ENCODE data around the gene GTPBP3. TPM values are rescaled to one million over a fixed set of nuclear protein-coding genes. Genes with fewer than 3 reads are reported as not detected.
A peak's percentile ranks its signal among the peaks of the same experiment; 100 is the strongest.
"Not testable (repeated sequence)": the region's sequence is repeated elsewhere in the genome, so short reads cannot be mapped to it uniquely, and the experiment has no call there.

GTPBP3 gene
- 27.6 and 31.2 TPM in 2 replicates for total RNA-seq (2014; rRNA removed; shearing (Covaris generic))

DNA sequence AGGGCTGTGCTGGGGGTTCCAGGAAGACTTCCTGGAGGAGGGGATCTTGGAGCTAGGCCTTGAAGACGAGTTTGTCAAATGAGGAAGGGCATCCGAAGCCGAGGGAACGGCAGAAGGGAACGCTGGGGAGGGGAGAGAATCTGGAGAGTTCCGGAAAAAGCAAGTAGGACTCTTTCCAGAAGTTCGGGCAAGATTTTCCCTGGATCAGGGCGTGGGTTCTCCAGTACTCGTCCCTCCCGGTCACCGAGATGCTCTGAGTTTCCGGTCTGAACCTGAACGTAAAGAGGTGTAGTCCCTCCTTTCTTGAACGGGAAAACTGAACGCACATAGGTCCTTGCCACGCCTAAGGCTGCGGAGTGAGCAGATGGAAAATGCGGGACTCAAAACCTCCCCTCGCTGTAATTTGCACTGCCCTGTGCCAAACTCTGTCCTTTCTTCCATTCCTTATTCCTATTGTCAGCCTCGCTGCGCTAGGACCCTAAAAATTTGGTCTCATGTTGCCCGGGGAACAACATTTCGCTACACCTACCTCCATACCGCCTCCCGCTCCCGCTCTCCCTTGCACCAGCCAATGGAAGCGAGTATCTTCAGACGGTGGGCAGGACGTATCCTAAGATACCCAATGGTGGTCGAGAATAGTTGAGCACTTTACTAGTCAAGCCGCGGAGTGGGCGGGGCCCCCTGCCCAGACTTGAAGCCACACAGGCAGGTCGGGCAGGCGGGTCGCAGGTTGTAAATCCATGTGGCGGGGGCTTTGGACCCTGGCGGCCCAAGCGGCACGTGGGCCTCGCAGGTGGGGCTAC, at the start of gene GTPBP3:
Gene GTPBP3, plus strand, starts transcription at position 682 of the 803 bp plus-strand sequence. Its CDS starts 59 bp downstream, at position 741.
- Histone ChIP-seq H3K27ac (peak within 1 kb of the TSS; percentile 47), H3K36me3 (peaks cover 8% of the 10 kb centered on the region; the same call in 1 of the 2 replicates), H3K4me1 (peaks cover 4% of the 10 kb centered on the region; the same call in 1 of the 2 replicates), H3K4me3 (peak within 1 kb of the TSS; percentile 77), H3K9me3 (replicated peaks) (no peaks in the 10 kb centered on the region), H3K27me3 (no peaks in the 10 kb centered on the region)
- DNase-seq, result peak; percentile 99

DNA sequence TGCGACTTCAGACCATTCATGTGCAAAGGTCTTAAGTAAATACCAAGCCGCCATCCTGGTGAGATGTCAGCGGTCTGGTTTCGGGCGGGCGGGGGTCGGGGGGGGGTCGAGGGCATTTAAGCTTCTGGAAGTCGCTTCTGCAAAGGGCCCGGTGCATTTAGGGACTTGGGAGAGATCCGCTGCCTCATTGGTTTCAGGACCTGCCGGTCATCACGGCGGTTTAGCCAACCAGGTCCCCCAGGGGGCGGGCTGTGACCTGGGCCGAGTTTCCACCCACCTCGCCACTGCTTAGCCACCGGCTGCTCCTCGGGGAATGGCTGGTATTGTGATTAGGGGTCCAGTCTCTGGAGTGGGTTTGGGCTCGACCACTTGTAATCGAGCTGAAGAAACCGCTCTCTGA, 47.9 kb upstream of the GTPBP3 start:
- no peak overlapping the region for H3K4me3 ChIP-seq
- peak; percentile 33 to 39 for DNase-seq

DNA sequence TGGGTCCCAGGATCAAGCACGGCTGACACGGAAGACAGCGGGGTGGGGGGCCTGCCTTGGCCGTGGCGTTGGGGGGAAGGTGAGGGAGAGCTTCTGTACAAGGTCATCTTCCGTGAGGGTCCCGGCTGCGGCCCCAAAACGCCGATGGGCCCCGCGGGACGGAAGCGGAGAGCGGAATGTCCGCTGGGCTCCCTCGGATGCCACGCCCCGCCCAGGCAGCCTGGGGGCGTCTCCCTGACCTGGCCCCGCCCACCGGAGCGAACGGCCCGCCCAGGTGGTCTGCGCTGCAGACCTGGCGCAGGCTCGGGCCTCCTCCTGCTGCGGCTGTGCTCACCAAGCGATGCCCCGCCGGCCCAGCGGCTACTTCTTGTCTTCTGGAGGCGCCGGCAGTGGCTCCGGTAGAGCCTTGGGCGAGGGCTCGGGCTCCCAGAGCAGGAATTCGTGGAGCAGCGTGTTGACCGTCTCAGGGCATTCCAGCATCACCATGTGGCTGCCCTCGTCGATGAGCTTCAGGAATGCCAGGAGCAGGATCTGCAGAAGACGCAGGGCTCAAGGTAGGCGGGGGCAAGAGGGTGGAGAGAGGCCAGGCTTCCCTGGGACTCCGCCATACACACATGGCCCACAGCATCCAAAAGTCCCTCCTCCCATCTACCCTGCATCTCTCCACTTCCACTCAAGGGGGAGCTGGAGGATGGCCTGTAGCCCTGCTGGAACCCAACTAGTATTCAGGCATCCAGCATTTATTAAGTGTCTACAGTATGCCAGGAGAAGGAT, 44.9 kb upstream of the GTPBP3 start:
- Histone ChIP-seq H3K9me3 (replicated peaks) (no peaks in the 10 kb centered on the region), H3K4me3 (no peak overlapping the region)

More for the DNA sequence above, 47.9 kb upstream of the GTPBP3 start:
- H3K27me3 ChIP-seq, result no peaks in the 10 kb centered on the region
- no peaks in the 10 kb centered on the region for H3K4me1 ChIP-seq
- H3K27ac ChIP-seq, result no peak overlapping the region
- no peaks in the 10 kb centered on the region; the same call in 1 of the 2 replicates for H3K9me3 ChIP-seq (replicated peaks)
- peaks cover 7% of the 10 kb centered on the region for H3K36me3 ChIP-seq

GRCh38 chr19:17293605-17294004, 43.7 kb upstream of the GTPBP3 start:
- DNase-seq, result no peak
- Histone ChIP-seq H3K36me3 (peaks cover 33% of the 10 kb centered on the region), H3K4me3 (no peak overlapping the region), H3K4me1 (no peaks in the 10 kb centered on the region), H3K27me3 (no peaks in the 10 kb centered on the region), H3K27ac (no peak overlapping the region), H3K9me3 (replicated peaks) (peaks cover 4% of the 10 kb centered on the region; the same call in 1 of the 2 replicates)

More for the DNA sequence above, 44.9 kb upstream of the GTPBP3 start:
- DNase-seq, result peak; percentile 31 to 55
- H3K27me3 ChIP-seq, result no peaks in the 10 kb centered on the region
- peaks cover 25% of the 10 kb centered on the region for H3K36me3 ChIP-seq
- no peaks in the 10 kb centered on the region for H3K4me1 ChIP-seq
- H3K27ac ChIP-seq, result no peak overlapping the region

DNA sequence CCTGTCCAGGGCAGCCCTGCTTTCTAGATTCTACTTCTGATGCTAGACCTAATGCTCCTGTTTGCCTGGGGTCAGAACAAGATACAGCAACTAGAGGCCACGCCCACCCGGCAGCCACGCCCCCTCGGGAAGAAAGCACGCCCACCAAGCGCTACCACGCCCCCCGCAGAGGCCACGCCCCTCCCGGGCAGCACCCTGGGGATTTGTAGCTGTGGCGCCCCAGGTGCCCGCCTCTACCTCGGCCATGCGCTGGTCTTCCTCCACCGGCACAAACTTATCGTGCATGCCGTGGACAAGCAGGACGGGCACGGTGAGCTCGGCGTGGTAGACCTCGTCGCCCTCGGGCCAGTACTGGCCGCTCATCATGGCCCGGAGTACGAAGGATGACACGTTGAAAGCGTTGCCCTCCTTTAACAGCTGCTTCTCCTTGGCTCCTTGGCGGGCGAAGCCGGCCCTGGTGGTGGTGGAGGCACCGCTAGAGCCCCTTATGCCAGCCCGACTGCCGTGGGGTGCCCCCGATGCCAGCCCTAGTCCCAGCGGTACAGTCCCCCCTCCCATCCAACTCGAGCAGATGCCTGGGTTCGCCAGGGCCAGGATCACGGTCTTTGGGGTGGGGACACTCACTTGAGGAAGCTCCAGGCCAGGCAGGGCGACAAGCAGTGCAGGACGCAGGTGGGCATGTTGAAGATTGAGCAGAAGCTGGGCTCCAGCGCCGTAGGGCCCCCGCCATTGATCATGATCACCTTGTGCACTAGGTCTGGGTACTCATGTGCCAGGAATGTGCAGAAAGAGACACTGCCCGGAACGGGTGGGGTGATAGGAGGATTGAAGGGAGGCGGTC, 43.1 kb upstream of the GTPBP3 start:
- H3K4me1 ChIP-seq, result no peaks in the 10 kb centered on the region
- H3K9me3 ChIP-seq (replicated peaks), result peaks cover 4% of the 10 kb centered on the region; the same call in 1 of the 2 replicates
- H3K36me3 ChIP-seq, result peaks cover 33% of the 10 kb centered on the region
- no peak overlapping the region for H3K27ac ChIP-seq
- peak; percentile 48 to 60 for DNase-seq
- H3K27me3 ChIP-seq, result no peaks in the 10 kb centered on the region
- no peak overlapping the region for H3K4me3 ChIP-seq

GRCh38 chr19:17295551-17295950, 41.8 kb upstream of the GTPBP3 start:
- H3K27ac ChIP-seq; H3K9me3 ChIP-seq (replicated peaks); H3K4me3 ChIP-seq; H3K4me1 ChIP-seq; H3K27me3 ChIP-seq; DNase-seq: not testable (repeated sequence)
- H3K36me3 ChIP-seq, result peaks cover 33% of the 10 kb centered on the region

DNA sequence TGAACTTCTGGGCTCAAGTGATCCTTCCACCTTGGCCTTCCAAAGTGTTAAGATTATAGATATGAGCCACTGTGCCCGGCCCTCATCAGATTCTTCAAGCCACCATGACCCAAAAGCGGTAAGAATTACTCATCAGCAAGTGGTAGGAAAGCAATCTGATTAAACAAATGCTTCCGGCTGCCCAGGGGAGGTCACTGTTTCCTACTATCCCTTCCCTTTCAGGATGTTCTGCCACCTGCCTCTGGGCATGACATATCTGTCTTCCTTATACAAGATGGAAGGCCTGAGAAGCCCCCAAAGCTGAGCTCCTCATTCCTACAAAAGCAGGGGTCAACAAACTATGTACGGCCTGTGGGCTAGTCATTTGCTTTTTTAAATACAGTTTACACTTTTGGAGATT, 41.1 kb upstream of the GTPBP3 start:
- Histone ChIP-seq H3K27me3 (no peaks in the 10 kb centered on the region), H3K4me3 (no peak overlapping the region), H3K4me1 (no peaks in the 10 kb centered on the region), H3K9me3 (replicated peaks) (peaks cover 4% of the 10 kb centered on the region; the same call in 1 of the 2 replicates), H3K36me3 (peaks cover 33% of the 10 kb centered on the region), H3K27ac (no peak overlapping the region)
- no peak for DNase-seq

DNA sequence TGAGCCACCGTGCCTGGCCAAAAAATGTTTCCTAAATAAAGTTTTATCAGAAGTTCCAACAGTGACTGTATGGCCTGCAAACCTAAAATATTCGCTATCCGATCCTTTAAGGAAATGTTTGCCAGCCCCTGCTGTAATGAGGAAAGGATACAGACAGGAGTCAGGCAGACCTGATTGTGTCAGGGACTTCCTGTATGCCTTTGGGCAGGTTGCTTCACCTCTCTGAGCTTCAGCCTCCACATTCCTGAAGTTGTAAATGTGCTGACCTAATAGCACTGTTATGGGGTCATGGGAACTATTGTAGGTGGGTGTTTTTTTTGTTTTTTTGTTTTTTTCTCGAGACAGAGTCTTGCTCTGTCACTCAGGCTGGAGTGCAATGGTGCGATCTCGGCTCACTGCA, 40.4 kb upstream of the GTPBP3 start:
- DNase-seq, result no peak

DNA sequence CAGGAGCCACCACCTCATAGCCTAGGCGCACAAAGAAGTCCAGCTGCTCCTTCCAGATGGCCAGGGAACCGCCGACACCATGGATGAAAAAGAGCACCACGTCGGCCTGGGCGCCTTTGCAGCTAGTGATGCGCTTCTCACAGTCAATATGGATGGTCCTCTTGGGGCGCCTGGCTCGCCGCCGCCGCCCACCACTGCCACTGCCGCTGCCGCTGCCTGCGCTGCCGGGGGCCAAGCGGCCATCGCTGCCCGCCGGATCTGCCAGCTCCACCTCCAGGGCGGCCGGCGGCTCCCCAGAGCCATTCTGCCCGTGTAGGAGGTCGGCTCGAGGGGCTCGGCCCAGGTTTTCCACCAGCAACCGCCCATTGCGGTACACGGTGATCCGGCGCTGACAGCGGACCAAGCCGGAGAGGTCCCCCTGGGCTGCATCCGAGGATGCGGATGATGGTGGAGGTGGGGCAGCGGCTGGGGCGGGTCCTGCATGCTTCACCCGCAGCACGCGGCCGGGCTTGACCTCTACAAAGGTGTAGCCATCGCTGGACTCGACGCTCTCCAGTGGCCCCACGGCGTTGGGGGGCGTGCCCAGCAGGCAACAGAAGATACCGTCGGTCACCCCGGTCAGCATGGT, 36.2 kb upstream of the GTPBP3 start:
- no peak overlapping the region for H3K4me3 ChIP-seq
- peaks cover 13% of the 10 kb centered on the region; the same call in 1 of the 2 replicates for H3K4me1 ChIP-seq
- H3K27ac ChIP-seq, result no peak overlapping the region
- H3K27me3 ChIP-seq, result no peaks in the 10 kb centered on the region
- DNase-seq, result no peak
- H3K9me3 ChIP-seq (replicated peaks), result peaks cover 4% of the 10 kb centered on the region; the same call in 1 of the 2 replicates
- peaks cover 18% of the 10 kb centered on the region for H3K36me3 ChIP-seq

More for the DNA sequence above, 40.4 kb upstream of the GTPBP3 start:
- Histone ChIP-seq H3K4me3 (no peak overlapping the region), H3K9me3 (replicated peaks) (peaks cover 4% of the 10 kb centered on the region; the same call in 1 of the 2 replicates), H3K4me1 (no peaks in the 10 kb centered on the region), H3K27ac (no peak overlapping the region), H3K27me3 (no peaks in the 10 kb centered on the region), H3K36me3 (peaks cover 32% of the 10 kb centered on the region)

DNA sequence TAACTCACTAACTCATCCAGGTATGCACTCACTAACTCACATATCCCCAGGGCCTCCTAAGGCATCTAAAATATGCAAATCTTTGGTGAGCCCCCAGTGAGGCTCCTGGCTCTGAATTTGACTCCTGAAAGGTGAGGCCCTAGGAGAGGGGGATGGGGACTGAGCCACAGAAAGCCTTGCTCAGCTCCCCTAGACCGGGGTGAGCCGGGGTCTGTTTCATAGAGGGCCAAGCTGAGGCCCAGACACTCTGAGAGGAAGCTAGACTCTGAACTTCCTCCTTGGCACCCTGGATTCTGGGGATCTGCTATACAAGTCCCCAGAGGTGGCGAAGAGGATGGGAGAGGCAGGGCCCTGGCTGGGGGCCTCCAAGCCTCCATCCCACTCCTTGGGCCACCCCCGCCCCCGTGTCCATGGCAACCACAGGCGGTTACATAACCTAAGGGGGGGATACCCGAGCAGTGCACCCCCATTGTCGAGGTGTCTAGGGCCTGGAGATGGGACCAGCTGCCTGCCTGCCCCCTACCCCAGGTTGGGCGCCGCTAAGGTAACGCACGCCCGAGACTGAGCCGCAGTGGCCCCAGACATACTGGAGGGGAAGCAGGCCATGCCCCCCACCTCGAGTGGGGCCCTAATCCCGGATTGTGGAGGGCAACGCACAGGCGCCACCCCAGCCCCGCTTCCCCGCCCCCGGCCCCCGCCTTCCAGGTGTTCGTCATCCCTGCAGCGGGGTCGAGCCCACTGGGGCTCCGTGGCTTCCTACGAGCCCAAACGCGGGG, 34.8 kb upstream of the GTPBP3 start:
- peak overlapping the region; percentile 83 for H3K4me3 ChIP-seq
- H3K27me3 ChIP-seq, result no peaks in the 10 kb centered on the region
- H3K27ac ChIP-seq, result peak overlapping the region; percentile 83
- peaks cover 13% of the 10 kb centered on the region; the same call in 1 of the 2 replicates for H3K4me1 ChIP-seq
- peaks cover 8% of the 10 kb centered on the region for H3K36me3 ChIP-seq
- peak; percentile 41 for DNase-seq
- H3K9me3 ChIP-seq (replicated peaks), result peaks cover 4% of the 10 kb centered on the region; the same call in 1 of the 2 replicates

GRCh38 chr19:17303167-17303939, 34.0 kb upstream of the GTPBP3 start, which contains the start of gene ABHD8:
Gene ABHD8 (minus strand): TSS chr19:17303425. CDS start chr19:17301616, 1,809 bp downstream.
- Histone ChIP-seq H3K27me3 (no peaks in the 10 kb centered on the region), H3K36me3 (peaks cover 1% of the 10 kb centered on the region), H3K27ac (peak within 1 kb of the TSS; percentile 83), H3K9me3 (replicated peaks) (0 out of 2 replicates have a peak, but pooled peaks cover under 1% of the 10 kb centered on the region), H3K4me1 (peaks cover 13% of the 10 kb centered on the region; the same call in 1 of the 2 replicates), H3K4me3 (peak within 1 kb of the TSS; percentile 83)
- peak; percentile 99 for DNase-seq

- no peak for DNase-seq
- H3K4me3 ChIP-seq, result peak overlapping the region; percentile 83
- peaks cover 13% of the 10 kb centered on the region; the same call in 1 of the 2 replicates for H3K4me1 ChIP-seq
- H3K36me3 ChIP-seq, result no peaks in the 10 kb centered on the region; the same call in 1 of the 2 replicates
- peak overlapping the region; percentile 83 for H3K27ac ChIP-seq
- H3K9me3 ChIP-seq (replicated peaks), result no peaks in the 10 kb centered on the region
- H3K27me3 ChIP-seq, result no peaks in the 10 kb centered on the region
Measured at GRCh38 chr19:17303940-17304267, 33.4 kb upstream of the GTPBP3 start.
